Nephron progenitor cell (in vitro differentiated cells): Measurements from ENCODE around the gene RAB4A.

Source experiments
- DNase-seq: peaks from one replicate; pipeline ENCODE4 v3.0.0; 2021
- H3K27ac Mint-ChIP-seq: 2 replicates; pipeline ENCODE4 v1.8.0; 2021; ENCODE audit warnings: mild to moderate bottlenecking, moderate library complexity, mixed read lengths
- H3K27me3 Mint-ChIP-seq: 2 replicates; pipeline ENCODE4 v1.8.0; 2021; ENCODE audit warnings: mild to moderate bottlenecking, low read depth, mixed read lengths; ENCODE audit not compliant: poor library complexity
- H3K36me3 Mint-ChIP-seq: 2 replicates; pipeline ENCODE4 v1.8.0; 2021; ENCODE audit warnings: low read depth, mixed read lengths
- H3K4me1 Mint-ChIP-seq: 2 replicates; pipeline ENCODE4 v1.8.0; 2021; ENCODE audit warnings: mixed read lengths
- H3K4me3 Mint-ChIP-seq: 2 replicates; pipeline ENCODE4 v1.8.0; 2021; ENCODE audit warnings: mild to moderate bottlenecking, moderate library complexity, mixed read lengths
- H3K9me3 Mint-ChIP-seq: 2 replicates; pipeline ENCODE4 v1.8.0; 2021; ENCODE audit warnings: mild to moderate bottlenecking, moderate library complexity, mixed read lengths
- TF ChIP-seq, protein P1 (sequence below): fragments of 200-600 bp; sonication (generic); IDR thresholded peaks from 2 replicates; pipeline ENCODE4 v1.5.0; 2021; ENCODE audit warnings: antibody characterized with exemption

RAB4A gene

DNA sequence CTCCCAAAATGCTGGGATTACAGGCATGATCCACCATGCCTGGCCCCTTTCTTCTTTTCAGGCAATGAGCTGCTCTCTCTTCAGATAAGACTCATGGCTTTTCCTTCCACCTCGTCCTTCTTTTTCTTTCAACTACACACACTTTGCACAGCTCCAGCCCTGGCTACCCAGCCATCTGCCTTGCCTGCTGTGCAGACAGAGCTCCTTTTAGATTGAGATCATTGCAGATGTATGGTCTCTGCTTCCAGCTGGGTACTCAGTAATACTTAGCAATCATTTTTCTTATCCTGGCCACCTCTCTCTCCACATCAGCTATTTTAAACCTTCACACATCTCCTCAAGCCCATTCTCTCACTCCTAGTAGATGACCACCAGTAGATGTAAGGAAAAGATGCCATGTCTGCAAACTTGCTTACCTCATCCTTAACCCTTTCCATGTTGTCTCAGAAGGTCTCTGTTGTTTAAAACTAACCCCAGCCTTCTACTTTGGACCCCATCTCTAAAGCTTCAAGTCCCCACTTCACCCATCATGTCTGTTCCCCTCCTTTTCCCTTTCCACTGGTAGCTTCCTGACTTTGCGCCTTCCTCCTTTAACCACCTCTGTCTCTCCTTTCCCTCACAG lies 7.3 kb downstream of the RAB4A start:
- Mint-ChIP-seq H3K4me3 (no peak overlapping the region), H3K27ac (no peak overlapping the region), H3K4me1 (peaks cover 10% of the 10 kb centered on the region), H3K9me3 (peaks cover 10% of the 10 kb centered on the region), H3K36me3 (peaks cover 31% of the 10 kb centered on the region), H3K27me3 (no peaks in the 10 kb centered on the region)
- TF ChIP-seq, protein P1, sequence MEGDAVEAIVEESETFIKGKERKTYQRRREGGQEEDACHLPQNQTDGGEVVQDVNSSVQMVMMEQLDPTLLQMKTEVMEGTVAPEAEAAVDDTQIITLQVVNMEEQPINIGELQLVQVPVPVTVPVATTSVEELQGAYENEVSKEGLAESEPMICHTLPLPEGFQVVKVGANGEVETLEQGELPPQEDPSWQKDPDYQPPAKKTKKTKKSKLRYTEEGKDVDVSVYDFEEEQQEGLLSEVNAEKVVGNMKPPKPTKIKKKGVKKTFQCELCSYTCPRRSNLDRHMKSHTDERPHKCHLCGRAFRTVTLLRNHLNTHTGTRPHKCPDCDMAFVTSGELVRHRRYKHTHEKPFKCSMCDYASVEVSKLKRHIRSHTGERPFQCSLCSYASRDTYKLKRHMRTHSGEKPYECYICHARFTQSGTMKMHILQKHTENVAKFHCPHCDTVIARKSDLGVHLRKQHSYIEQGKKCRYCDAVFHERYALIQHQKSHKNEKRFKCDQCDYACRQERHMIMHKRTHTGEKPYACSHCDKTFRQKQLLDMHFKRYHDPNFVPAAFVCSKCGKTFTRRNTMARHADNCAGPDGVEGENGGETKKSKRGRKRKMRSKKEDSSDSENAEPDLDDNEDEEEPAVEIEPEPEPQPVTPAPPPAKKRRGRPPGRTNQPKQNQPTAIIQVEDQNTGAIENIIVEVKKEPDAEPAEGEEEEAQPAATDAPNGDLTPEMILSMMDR = no peak
- no peak for DNase-seq

DNA sequence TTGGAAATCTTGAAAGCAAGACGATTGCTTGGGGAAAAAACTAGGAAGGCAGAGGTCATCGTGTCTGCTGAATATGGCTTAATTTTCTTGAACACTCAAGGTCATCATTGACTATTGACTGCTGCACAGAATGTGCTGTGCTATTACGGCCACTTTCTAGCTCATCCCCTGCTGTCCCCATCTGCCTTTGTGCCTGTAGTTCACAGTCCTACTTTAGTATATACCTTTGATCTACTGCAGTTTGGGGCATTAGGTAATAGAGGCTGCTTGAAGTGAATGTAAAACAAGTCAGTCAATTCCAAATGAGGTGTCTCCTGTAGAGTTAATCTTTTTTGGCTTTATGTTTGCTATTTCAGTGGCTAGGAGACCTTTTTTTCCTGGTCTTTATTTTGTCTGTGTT lies 8.3 kb downstream of the RAB4A start:
- TF ChIP-seq, protein P1 = no peak
- Mint-ChIP-seq H3K4me1 (peaks cover 8% of the 10 kb centered on the region), H3K27me3 (no peaks in the 10 kb centered on the region), H3K9me3 (peaks cover 10% of the 10 kb centered on the region), H3K27ac (no peak overlapping the region), H3K36me3 (peaks cover 33% of the 10 kb centered on the region), H3K4me3 (no peak overlapping the region)
- DNase-seq = no peak

DNA sequence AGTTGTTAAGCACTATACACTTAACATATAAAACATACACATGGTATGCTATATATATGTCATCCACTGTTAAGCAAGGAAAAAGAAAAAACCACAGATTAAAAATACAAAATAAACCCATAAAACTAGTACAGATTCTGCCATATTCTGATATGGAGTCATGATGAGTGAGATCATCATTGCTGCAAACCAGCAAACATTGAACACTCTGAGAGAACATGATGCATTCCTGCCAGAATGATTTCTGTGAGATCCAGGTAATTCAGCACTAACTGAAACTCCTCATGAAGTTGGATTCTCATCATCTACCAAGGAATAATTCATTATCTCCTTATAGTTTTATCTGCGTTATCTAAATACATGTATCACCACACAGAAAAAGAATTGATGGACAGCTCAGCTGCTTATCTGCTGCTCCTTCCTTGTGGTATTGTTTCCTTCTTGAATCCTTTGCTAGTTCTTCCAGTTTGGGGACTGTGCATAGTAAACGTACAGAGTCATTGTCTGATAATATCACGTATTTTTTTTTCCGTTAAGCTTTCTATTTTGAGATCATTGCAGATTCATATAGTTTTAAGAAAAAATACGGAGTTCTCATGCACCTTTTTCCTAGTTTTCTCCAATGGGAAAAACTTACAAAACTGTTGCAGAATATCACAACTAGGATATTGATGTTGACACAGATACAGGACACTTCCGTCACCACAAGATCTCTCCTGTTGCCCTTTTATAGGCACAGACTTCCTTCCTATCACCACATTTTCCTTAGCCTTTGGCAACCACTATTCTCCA lies 9.3 kb downstream of the RAB4A start:
- Mint-ChIP-seq H3K36me3 (peaks cover 25% of the 10 kb centered on the region), H3K27ac (no peak overlapping the region), H3K4me3 (no peak overlapping the region), H3K27me3 (no peaks in the 10 kb centered on the region), H3K4me1 (peaks cover 2% of the 10 kb centered on the region), H3K9me3 (peaks cover 10% of the 10 kb centered on the region)
- TF ChIP-seq, protein P1 = no peak
- no peak for DNase-seq

DNA sequence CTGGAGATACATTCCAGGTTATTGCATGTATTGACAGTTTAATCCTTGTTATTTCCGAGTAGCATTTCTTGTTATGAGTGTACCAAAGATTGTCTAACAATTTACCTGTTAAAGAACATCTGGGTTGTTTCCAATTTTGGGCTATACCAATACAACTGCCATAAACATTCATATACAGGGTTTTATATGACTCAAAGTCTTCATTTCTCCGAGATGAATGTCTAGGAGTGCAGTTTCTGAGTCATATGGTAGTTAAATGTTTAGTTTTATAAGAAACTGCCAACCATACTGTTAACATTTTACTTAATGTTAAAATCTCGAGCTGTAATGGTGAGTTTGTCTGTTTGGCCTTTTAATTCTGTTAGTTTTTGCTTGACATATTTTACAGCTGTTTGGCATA lies 10.0 kb downstream of the RAB4A start:
- Mint-ChIP-seq H3K9me3 (peaks cover 10% of the 10 kb centered on the region), H3K36me3 (peaks cover 23% of the 10 kb centered on the region), H3K27ac (no peak overlapping the region), H3K27me3 (no peaks in the 10 kb centered on the region), H3K4me3 (no peak overlapping the region), H3K4me1 (peaks cover 4% of the 10 kb centered on the region)
- DNase-seq = no peak
- TF ChIP-seq, protein P1 = no peak

DNA sequence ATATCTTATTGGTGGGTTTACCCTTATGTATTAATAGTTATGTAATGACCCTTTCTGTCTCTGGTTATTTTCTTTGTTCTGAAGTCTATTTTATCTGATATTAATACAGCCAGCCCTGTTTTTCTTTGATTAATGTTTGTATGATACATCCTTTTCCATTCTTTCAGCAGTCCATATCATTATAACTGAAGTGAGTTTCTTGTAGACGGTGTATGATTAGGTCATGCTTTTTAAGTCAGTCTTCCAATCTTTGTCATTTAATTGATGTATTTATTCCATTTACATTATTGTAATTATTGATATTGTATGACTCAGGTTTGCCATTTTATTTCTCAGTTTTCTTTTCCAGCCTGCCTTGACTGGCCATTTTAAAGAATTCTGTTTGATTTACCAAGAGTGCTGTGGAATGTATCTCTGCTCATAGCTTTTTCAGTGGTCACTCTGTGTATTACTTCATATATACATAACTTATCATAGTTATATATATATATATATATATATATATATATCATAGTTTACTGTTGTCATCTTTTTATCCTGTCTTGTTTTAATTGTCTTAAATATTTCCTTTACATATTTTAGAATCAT lies 10.5 kb downstream of the RAB4A start:
- H3K27ac Mint-ChIP-seq = no peak overlapping the region

More for the DNA sequence above, 10.5 kb downstream of the RAB4A start:
- Mint-ChIP-seq H3K36me3 (peaks cover 17% of the 10 kb centered on the region), H3K4me1 (peaks cover 4% of the 10 kb centered on the region), H3K4me3 (no peak overlapping the region), H3K27me3 (no peaks in the 10 kb centered on the region), H3K9me3 (peaks cover 10% of the 10 kb centered on the region)
- no peak for DNase-seq
- TF ChIP-seq, protein P1 = no peak
